Neural cell (in vitro differentiated cells): ENCODE results near the gene BICD1. TPM values are rescaled to one million over a fixed set of nuclear protein-coding genes. Genes with fewer than 3 reads are reported as not detected.
A peak's percentile ranks its signal among the peaks of the same experiment; 100 is the strongest.

Source experiments
- H2AFZ ChIP-seq: fragments of 200-600, 300-800 bp; sonication (generic), shearing (Covaris generic); 2 replicates; pipeline ENCODE4 v1.6.0; 2014; ENCODE audit warnings: low read depth, mild to moderate bottlenecking, antibody characterized with exemption, low read length, moderate library complexity
- H3F3A ChIP-seq: fragments of 200-600 bp; shearing (Covaris generic); 2 replicates; pipeline ENCODE4 v1.6.1; 2016; ENCODE audit warnings: mild to moderate bottlenecking, moderate library complexity, mixed read lengths, antibody characterized with exemption, low read length; ENCODE audit not compliant: insufficient read depth, poor library complexity, severe bottlenecking
- H3K27ac ChIP-seq: fragments of 200-600, 300-800 bp; sonication (generic), shearing (Covaris generic); 2 replicates; pipeline ENCODE4 v1.5.1; 2014; ENCODE audit warnings: mild to moderate bottlenecking, low read length, moderate library complexity
- H3K27me3 ChIP-seq: fragments of 300-800, 200-600 bp; sonication (generic), shearing (Covaris generic); 2 replicates; pipeline ENCODE4 v1.6.0; 2014; ENCODE audit warnings: mild to moderate bottlenecking, low read depth, low read length, moderate library complexity; ENCODE audit not compliant: insufficient read depth
- H3K36me3 ChIP-seq: fragments of 300-800, 200-600 bp; sonication (generic), shearing (Covaris generic); 2 replicates; pipeline ENCODE4 v1.5.1; 2014; ENCODE audit warnings: mild to moderate bottlenecking, antibody characterized with exemption, low read length, moderate library complexity; ENCODE audit not compliant: insufficient read depth
- H3K4me2 ChIP-seq: fragments of 300-800, 200-600 bp; sonication (generic), shearing (Covaris generic); 2 replicates; pipeline ENCODE4 v1.6.0; 2014; ENCODE audit warnings: mild to moderate bottlenecking, low read length
- H3K4me3 ChIP-seq: fragments of 300-800, 200-600 bp; sonication (generic), shearing (Covaris generic); 2 replicates; pipeline ENCODE4 v1.5.1; 2014; ENCODE audit warnings: mild to moderate bottlenecking, low read length, moderate library complexity
- H3K79me2 ChIP-seq: fragments of 200-600 bp; shearing (Covaris generic); replicated peaks from 2 replicates; pipeline ENCODE4 v1.6.0; 2014; ENCODE audit warnings: mild to moderate bottlenecking, low read length, moderate library complexity; ENCODE audit not compliant: insufficient read depth
- H3K9ac ChIP-seq: fragments of 300-800, 200-600 bp; sonication (generic), shearing (Covaris generic); 2 replicates; pipeline ENCODE4 v1.6.1; 2016; ENCODE audit warnings: mild to moderate bottlenecking, low read length, mixed read lengths
- H3K9me2 ChIP-seq: fragments of 200-600 bp; shearing (Covaris generic); 2 replicates; pipeline ENCODE4 v1.6.1; 2016; ENCODE audit warnings: mild to moderate bottlenecking, low read length, mixed read lengths; ENCODE audit not compliant: insufficient read depth
- H3K9me3 ChIP-seq: fragments of 200-600, 300-800 bp; sonication (generic), shearing (Covaris generic); 2 replicates; pipeline ENCODE4 v1.6.1; 2016; ENCODE audit warnings: mild to moderate bottlenecking, mixed run types, low read length, moderate library complexity, mixed read lengths
- H4K20me1 ChIP-seq: fragments of 200-600 bp; shearing (Covaris generic); 2 replicates; pipeline ENCODE4 v1.6.1; 2016; ENCODE audit warnings: mild to moderate bottlenecking, mixed run types; ENCODE audit not compliant: insufficient read depth
- CTCF ChIP-seq: fragments of 450-650 bp; IDR thresholded peaks from 2 replicates; pipeline ENCODE4 v1.5.1; 2014; ENCODE audit warnings: antibody characterized with exemption, mild to moderate bottlenecking, moderate library complexity; ENCODE audit not compliant: poor library complexity, severe bottlenecking
- EP300 ChIP-seq: fragments of 450-650 bp; conservative IDR thresholded peaks from 2 replicates; pipeline ENCODE4 v1.6.1; 2014; ENCODE audit warnings: antibody characterized with exemption, mild to moderate bottlenecking, moderate library complexity; ENCODE audit not compliant: poor library complexity, severe bottlenecking
- EZH2 ChIP-seq: fragments of 200-600, 300-800 bp; shearing (Covaris generic), sonication (generic); IDR thresholded peaks from 2 replicates; pipeline ENCODE4 v1.6.1; 2014; ENCODE audit warnings: antibody characterized with exemption, low read length, borderline replicate concordance, mild to moderate bottlenecking; ENCODE audit not compliant: insufficient read depth, poor library complexity, severe bottlenecking
- MXI1 ChIP-seq: fragments of 450-650 bp; conservative IDR thresholded peaks from 2 replicates; pipeline ENCODE4 v1.6.1; 2014; ENCODE audit warnings: antibody characterized with exemption, mild to moderate bottlenecking; ENCODE audit not compliant: poor library complexity, severe bottlenecking
- POLR2AphosphoS5 ChIP-seq: IDR thresholded peaks from 2 replicates; pipeline ENCODE4 v1.6.1; 2012
- RAD21 ChIP-seq: fragments of 450-650 bp; conservative IDR thresholded peaks from 2 replicates; pipeline ENCODE4 v1.6.1; 2014; ENCODE audit warnings: antibody characterized with exemption, mild to moderate bottlenecking, moderate library complexity
- REST ChIP-seq: IDR thresholded peaks from 2 replicates; pipeline ENCODE4 v1.6.1; 2012; ENCODE audit warnings: borderline replicate concordance
- SMC3 ChIP-seq: fragments of 450-650 bp; conservative IDR thresholded peaks from 2 replicates; pipeline ENCODE4 v1.6.1; 2014; ENCODE audit warnings: antibody characterized with exemption, mild to moderate bottlenecking, moderate library complexity; ENCODE audit not compliant: poor library complexity
- TAF1 ChIP-seq: IDR thresholded peaks from 2 replicates; pipeline ENCODE4 v1.6.1; 2012; ENCODE audit warnings: low read depth
- polyA plus RNA-seq: library from polyadenylated mRNA; depleted of rRNA; stranded (reverse); fragments of >200 nt; gene quantifications from 2 replicates; pipeline ENCODE4 v1.2.3, GENCODE V29; 2014

Gene BICD1
- polyA plus RNA-seq, 1 donor from 2014 or later = 41.1 TPM

- no peaks in the 10 kb centered on the region for H4K20me1 ChIP-seq
- TF ChIP-seq POLR2AphosphoS5 = no peak
- TF ChIP-seq EZH2 = no peak
- no peak for TF ChIP-seq EP300
- TF ChIP-seq RAD21 = no peak
- no peak for TF ChIP-seq CTCF
- no peak for TF ChIP-seq TAF1
- no peak for TF ChIP-seq REST
- peaks cover 6% of the 10 kb centered on the region for H3K36me3 ChIP-seq
- H3K4me2 ChIP-seq = no peak overlapping the region
- no peak overlapping the region for H3K4me3 ChIP-seq
- H3K27me3 ChIP-seq = no peaks in the 10 kb centered on the region
- H3K9me3 ChIP-seq = no peaks in the 10 kb centered on the region
- no peaks in the 10 kb centered on the region for H3F3A ChIP-seq
- no peak overlapping the region for H3K9ac ChIP-seq
- H3K9me2 ChIP-seq = no peaks in the 10 kb centered on the region
- no peak overlapping the region for H2AFZ ChIP-seq
- H3K79me2 ChIP-seq = peaks cover 37% of the 10 kb centered on the region
- H3K27ac ChIP-seq = no peak overlapping the region
These were observed 13.8 kb downstream of the BICD1 start for GRCh38 chr12:32120419-32120818.

- H3K27me3 ChIP-seq = no peaks in the 10 kb centered on the region
- H4K20me1 ChIP-seq = no peaks in the 10 kb centered on the region
- TF ChIP-seq EP300 = no peak
- TF ChIP-seq RAD21 = no peak
- TF ChIP-seq SMC3 = no peak
- peak overlapping the region; percentile 50 for H3K27ac ChIP-seq
- H3K4me2 ChIP-seq = no peak overlapping the region
- H3K9me2 ChIP-seq = no peaks in the 10 kb centered on the region
- peak overlapping the region; percentile 41 for H3K4me3 ChIP-seq
- H3F3A ChIP-seq = no peaks in the 10 kb centered on the region
- H3K79me2 ChIP-seq = peaks cover 31% of the 10 kb centered on the region
- H3K36me3 ChIP-seq = no peaks in the 10 kb centered on the region
- no peaks in the 10 kb centered on the region for H3K9me3 ChIP-seq
- no peak overlapping the region for H3K9ac ChIP-seq
- no peak overlapping the region for H2AFZ ChIP-seq
These were observed 18.0 kb downstream of the BICD1 start for GRCh38 chr12:32124637-32125036.

GRCh38 chr12:32125455-32126084 lies 18.9 kb downstream of the BICD1 start:
- H3K79me2 ChIP-seq = peaks cover 38% of the 10 kb centered on the region
- no peak overlapping the region for H3K4me2 ChIP-seq
- no peak overlapping the region for H3K27ac ChIP-seq

More at GRCh38 chr12:32125455-32126084, 18.9 kb downstream of the BICD1 start:
- Histone ChIP-seq H3K4me3 (no peak overlapping the region), H3K36me3 (no peaks in the 10 kb centered on the region), H3K9ac (no peak overlapping the region), H3K9me3 (no peaks in the 10 kb centered on the region), H3K27me3 (no peaks in the 10 kb centered on the region), H4K20me1 (no peaks in the 10 kb centered on the region), H3F3A (no peaks in the 10 kb centered on the region), H2AFZ (no peak overlapping the region), H3K9me2 (no peaks in the 10 kb centered on the region)
- TF ChIP-seq TAF1 (no peak), REST (no peak), EZH2 (no peak), MXI1 (no peak), EP300 (no peak)
